Gastrocnemius medialis (tissue), 4 donors: ENCODE results near the gene SPINT2.

ENCODE experiments used
- CTCF ChIP-seq, 5 experiments: fragments of 450-650 bp in 3 of 5; fragments of 200-600 bp in 2 of 5; sonication (generic) in 2 of 5; IDR thresholded peaks in 4 of 5; conservative IDR thresholded peaks in 1 of 5; 1 replicate in 4 of 5; 2 replicates in 1 of 5; pipeline ENCODE4 v1.5.1; 2016 to 2019; ENCODE audit warnings: antibody characterized with exemption in 5 of 5, mild to moderate bottlenecking in 3 of 5, moderate library complexity in 3 of 5
- POLR2A ChIP-seq, 2 donors: fragments of 450-650 bp; IDR thresholded peaks; one replicate each; pipeline ENCODE4 v1.6.1; 2017; ENCODE audit warnings: antibody characterized with exemption in 2 of 2, mild to moderate bottlenecking in 2 of 2, moderate library complexity in 2 of 2

GRCh38 chr19:38340927-38341326 is 76.6 kb downstream of the SPINT2 start:
- TF ChIP-seq CTCF (IDR thresholded peaks at IDR 0.05 in 4 of 5, conservative IDR thresholded peaks at IDR 0.05 in 1 of 5), result no peak
- no peak for TF ChIP-seq POLR2A (IDR thresholded peaks at IDR 0.05)
